Measurements from ENCODE around the gene LY9.
A peak's percentile ranks its signal among the peaks of the same experiment; 100 is the strongest.

Gene LY9

GRCh38 chr1:160795951-160796383, at the start of gene LY9:
LY9 (plus strand) TSS chr1:160796174; CDS start chr1:160796188, 14 bp downstream.
- Mint-ChIP-seq H3K36me3 (peaks cover 38% of the 10 kb centered on the region), H3K27ac (peak within 1 kb of the TSS; percentile 99), H3K9me3 (peaks cover 2% of the 10 kb centered on the region), H3K4me1 (peaks cover 63% of the 10 kb centered on the region), H3K4me3 (peak within 1 kb of the TSS; percentile 96), H3K27me3 (no peaks in the 10 kb centered on the region)
- CTCF ChIA-PET: interaction anchor here (0.9 to 7.0 kb wide), 14 partner anchors 15 to 157 kb away, joined by 3 to 50 read pairs (median 6); partner anchors contain the start of gene ITLN2
- DNase-seq: peak; percentile 89

GRCh38 chr1:160746836-160747500, 49.0 kb upstream of the LY9 start:
- Mint-ChIP-seq H3K36me3 (peaks cover 23% of the 10 kb centered on the region), H3K4me3 (no peak overlapping the region), H3K4me1 (peaks cover 88% of the 10 kb centered on the region), H3K27me3 (no peaks in the 10 kb centered on the region), H3K9me3 (no peaks in the 10 kb centered on the region), H3K27ac (peak overlapping the region; percentile 31)
- CTCF ChIA-PET: interaction anchor here (1.3 to 3.1 kb wide), 4 partner anchors 7 to 206 kb away, joined by 4 to 25 read pairs (median 6); partner anchors contain the start of gene SLAMF7
- no peak for DNase-seq

GRCh38 chr1:160747717-160748116, 48.3 kb upstream of the LY9 start:
- Mint-ChIP-seq H3K4me3 (no peak overlapping the region), H3K9me3 (no peaks in the 10 kb centered on the region), H3K27me3 (no peaks in the 10 kb centered on the region), H3K36me3 (peaks cover 16% of the 10 kb centered on the region), H3K4me1 (peaks cover 85% of the 10 kb centered on the region), H3K27ac (peak overlapping the region; percentile 62)
- DNase-seq: no peak
- CTCF ChIA-PET: interaction anchor here (0.9 to 3.1 kb wide), 9 partner anchors 8 to 206 kb away, joined by 3 to 25 read pairs (median 4); partner anchors contain the start of gene SLAMF7

- Mint-ChIP-seq H3K27ac (no peak overlapping the region), H3K9me3 (no peaks in the 10 kb centered on the region), H3K4me3 (no peak overlapping the region), H3K4me1 (peaks cover 79% of the 10 kb centered on the region), H3K36me3 (peaks cover 20% of the 10 kb centered on the region), H3K27me3 (no peaks in the 10 kb centered on the region)
- no peak for DNase-seq
- CTCF ChIA-PET: interaction anchor here (0.9 to 3.1 kb wide), 9 partner anchors 8 to 206 kb away, joined by 3 to 25 read pairs (median 3); partner anchors contain the start of genes ITLN2 and SLAMF7
Observed at GRCh38 chr1:160748181-160748877, 47.6 kb upstream of the LY9 start.

- Mint-ChIP-seq H3K27ac (no peak overlapping the region), H3K4me3 (no peak overlapping the region), H3K27me3 (no peaks in the 10 kb centered on the region), H3K9me3 (no peaks in the 10 kb centered on the region), H3K36me3 (peaks cover 19% of the 10 kb centered on the region), H3K4me1 (peaks cover 74% of the 10 kb centered on the region)
- DNase-seq: no peak
- CTCF ChIA-PET: interaction anchor here (0.9 to 3.1 kb wide), 9 partner anchors 8 to 205 kb away, joined by 3 to 25 read pairs (median 3); partner anchors contain the start of genes ITLN2 and SLAMF7
Observed at GRCh38 chr1:160748878-160749269, 47.1 kb upstream of the LY9 start.

- peaks cover 57% of the 10 kb centered on the region for H3K4me1 Mint-ChIP-seq
- peaks cover 16% of the 10 kb centered on the region for H3K36me3 Mint-ChIP-seq
- H3K4me3 Mint-ChIP-seq: no peak overlapping the region
- CTCF ChIA-PET: interaction anchor here (0.8 to 1.2 kb wide), 2 partner anchors 9 to 17 kb away, joined by 3 to 7 read pairs; no protein-coding TSS in a partner anchor
- no peaks in the 10 kb centered on the region for H3K9me3 Mint-ChIP-seq
- no peak for DNase-seq
- peak overlapping the region; percentile 59 for H3K27ac Mint-ChIP-seq
- no peaks in the 10 kb centered on the region for H3K27me3 Mint-ChIP-seq
Observed at GRCh38 chr1:160750608-160751007, 45.4 kb upstream of the LY9 start.

GRCh38 chr1:160752406-160752805, 43.6 kb upstream of the LY9 start:
- H3K27me3 Mint-ChIP-seq: no peaks in the 10 kb centered on the region
- no peak overlapping the region for H3K4me3 Mint-ChIP-seq
- CTCF ChIA-PET: interaction anchor here (1.7 kb wide), 1 partner anchor 25 kb away, joined by 5 read pairs; no protein-coding TSS in a partner anchor
- peaks cover 18% of the 10 kb centered on the region for H3K36me3 Mint-ChIP-seq
- DNase-seq: no peak
- no peak overlapping the region for H3K27ac Mint-ChIP-seq
- H3K4me1 Mint-ChIP-seq: peaks cover 56% of the 10 kb centered on the region
- peaks cover 7% of the 10 kb centered on the region for H3K9me3 Mint-ChIP-seq

- peaks cover 52% of the 10 kb centered on the region for H3K4me1 Mint-ChIP-seq
Observed at GRCh38 chr1:160752924-160753323, 43.0 kb upstream of the LY9 start.

GRCh38 chr1:160753594-160753993, 42.4 kb upstream of the LY9 start:
- Mint-ChIP-seq H3K27ac (no peak overlapping the region), H3K36me3 (peaks cover 16% of the 10 kb centered on the region)
- CTCF ChIA-PET: interaction anchor here (1.0 kb wide), 1 partner anchor 14 kb away, joined by 4 read pairs; no protein-coding TSS in a partner anchor

More at GRCh38 chr1:160752924-160753323, 43.0 kb upstream of the LY9 start:
- CTCF ChIA-PET: interaction anchor here (1.7 kb wide), 1 partner anchor 26 kb away, joined by 5 read pairs; no protein-coding TSS in a partner anchor
- DNase-seq: no peak
- H3K27ac Mint-ChIP-seq: no peak overlapping the region
- no peaks in the 10 kb centered on the region for H3K27me3 Mint-ChIP-seq
- peaks cover 16% of the 10 kb centered on the region for H3K36me3 Mint-ChIP-seq
- no peak overlapping the region for H3K4me3 Mint-ChIP-seq
- peaks cover 7% of the 10 kb centered on the region for H3K9me3 Mint-ChIP-seq

GRCh38 chr1:160755461-160755860, 40.5 kb upstream of the LY9 start:
- Mint-ChIP-seq H3K27me3 (no peaks in the 10 kb centered on the region), H3K4me1 (peaks cover 34% of the 10 kb centered on the region), H3K9me3 (peaks cover 7% of the 10 kb centered on the region), H3K4me3 (no peak overlapping the region), H3K36me3 (peaks cover 16% of the 10 kb centered on the region), H3K27ac (no peak overlapping the region)
- CTCF ChIA-PET: interaction anchor here (0.7 to 2.0 kb wide), 4 partner anchors 9 to 195 kb away, joined by 3 to 12 read pairs (median 3); no protein-coding TSS in a partner anchor
- DNase-seq: no peak

More at GRCh38 chr1:160753594-160753993, 42.4 kb upstream of the LY9 start:
- no peak for DNase-seq
- Mint-ChIP-seq H3K27me3 (no peaks in the 10 kb centered on the region), H3K4me3 (no peak overlapping the region), H3K4me1 (peaks cover 47% of the 10 kb centered on the region), H3K9me3 (peaks cover 7% of the 10 kb centered on the region)

- H3K4me1 Mint-ChIP-seq: peaks cover 27% of the 10 kb centered on the region
Observed at GRCh38 chr1:160755911-160756848, 39.8 kb upstream of the LY9 start.

GRCh38 chr1:160756849-160757201, 39.1 kb upstream of the LY9 start:
- H3K27me3 Mint-ChIP-seq: no peaks in the 10 kb centered on the region
- H3K4me1 Mint-ChIP-seq: peaks cover 22% of the 10 kb centered on the region
- peaks cover 7% of the 10 kb centered on the region for H3K9me3 Mint-ChIP-seq
- CTCF ChIA-PET: interaction anchor here (1.2 to 2.1 kb wide), 6 partner anchors 9 to 82 kb away, joined by 3 to 12 read pairs (median 4); no protein-coding TSS in a partner anchor
- no peak overlapping the region for H3K27ac Mint-ChIP-seq
- H3K36me3 Mint-ChIP-seq: peaks cover 9% of the 10 kb centered on the region
- DNase-seq: no peak
- no peak overlapping the region for H3K4me3 Mint-ChIP-seq

More at GRCh38 chr1:160755911-160756848, 39.8 kb upstream of the LY9 start:
- Mint-ChIP-seq H3K4me3 (no peak overlapping the region), H3K36me3 (peaks cover 12% of the 10 kb centered on the region), H3K9me3 (peaks cover 7% of the 10 kb centered on the region), H3K27ac (peak overlapping the region; percentile 21), H3K27me3 (no peaks in the 10 kb centered on the region)
- CTCF ChIA-PET: interaction anchor here (0.7 to 2.1 kb wide), 8 partner anchors 8 to 194 kb away, joined by 3 to 12 read pairs (median 3); no protein-coding TSS in a partner anchor
- DNase-seq: no peak

- CTCF ChIA-PET: no interaction called here
- H3K4me3 Mint-ChIP-seq: no peak overlapping the region
- H3K27me3 Mint-ChIP-seq: no peaks in the 10 kb centered on the region
- peaks cover 16% of the 10 kb centered on the region for H3K4me1 Mint-ChIP-seq
- H3K36me3 Mint-ChIP-seq: peaks cover 4% of the 10 kb centered on the region
- DNase-seq: no peak
- H3K9me3 Mint-ChIP-seq: peaks cover 7% of the 10 kb centered on the region
- no peak overlapping the region for H3K27ac Mint-ChIP-seq
Observed at GRCh38 chr1:160758521-160758920, 37.5 kb upstream of the LY9 start.
